Lower leg skin (tissue), 3 donors: ENCODE data around the gene SPRED2.

Experiments
- POLR2A ChIP-seq, 2 donors: fragments of 450-650 bp; IDR thresholded peaks; one replicate each; pipeline ENCODE4 v1.6.1; 2016 to 2017; ENCODE audit warnings: antibody characterized with exemption in 2 of 2, mild to moderate bottlenecking in 1 of 2, moderate library complexity in 1 of 2
- TF ChIP-seq, protein P1 (sequence below), 3 donors: fragments of 450-650 bp; IDR thresholded peaks; one replicate each; pipeline ENCODE4 v1.5.1; 2016; ENCODE audit warnings: antibody characterized with exemption in 3 of 3, mild to moderate bottlenecking in 3 of 3, moderate library complexity in 2 of 3

GRCh38 chr2:65393046-65393445 lies 39.4 kb downstream of the SPRED2 start:
- TF ChIP-seq, protein P1, sequence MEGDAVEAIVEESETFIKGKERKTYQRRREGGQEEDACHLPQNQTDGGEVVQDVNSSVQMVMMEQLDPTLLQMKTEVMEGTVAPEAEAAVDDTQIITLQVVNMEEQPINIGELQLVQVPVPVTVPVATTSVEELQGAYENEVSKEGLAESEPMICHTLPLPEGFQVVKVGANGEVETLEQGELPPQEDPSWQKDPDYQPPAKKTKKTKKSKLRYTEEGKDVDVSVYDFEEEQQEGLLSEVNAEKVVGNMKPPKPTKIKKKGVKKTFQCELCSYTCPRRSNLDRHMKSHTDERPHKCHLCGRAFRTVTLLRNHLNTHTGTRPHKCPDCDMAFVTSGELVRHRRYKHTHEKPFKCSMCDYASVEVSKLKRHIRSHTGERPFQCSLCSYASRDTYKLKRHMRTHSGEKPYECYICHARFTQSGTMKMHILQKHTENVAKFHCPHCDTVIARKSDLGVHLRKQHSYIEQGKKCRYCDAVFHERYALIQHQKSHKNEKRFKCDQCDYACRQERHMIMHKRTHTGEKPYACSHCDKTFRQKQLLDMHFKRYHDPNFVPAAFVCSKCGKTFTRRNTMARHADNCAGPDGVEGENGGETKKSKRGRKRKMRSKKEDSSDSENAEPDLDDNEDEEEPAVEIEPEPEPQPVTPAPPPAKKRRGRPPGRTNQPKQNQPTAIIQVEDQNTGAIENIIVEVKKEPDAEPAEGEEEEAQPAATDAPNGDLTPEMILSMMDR (IDR thresholded peaks at IDR 0.05) = no peak
- TF ChIP-seq POLR2A (IDR thresholded peaks at IDR 0.05) = no peak
